Epithelial cell of proximal tubule (primary cell): ENCODE measurements around the gene TAB2. TPM values are rescaled to one million over a fixed set of nuclear protein-coding genes. Genes with fewer than 3 reads are reported as not detected.

ENCODE experiments used
- DNase-seq: peaks from one replicate; pipeline ENCODE4 v3.0.0-alpha.2; 2011; ENCODE audit warnings: low read depth
- H3K4me3 ChIP-seq: 2 replicates; pipeline ENCODE4 v1.5.1; 2011; ENCODE audit warnings: low read depth, mild to moderate bottlenecking, low read length
- CTCF ChIP-seq: conservative IDR thresholded peaks from 2 replicates; pipeline ENCODE4 v1.5.1; 2012; ENCODE audit warnings: low read depth, mild to moderate bottlenecking, low read length
- total RNA-seq: library from RNA; depleted of rRNA; stranded (reverse); fragments of >200 nt; gene quantifications from 2 replicates; pipeline ENCODE4 v1.2.3, GENCODE V29; 2015

Gene TAB2
- total RNA-seq, 1 donor from 2014 or later: 18.7 TPM

GRCh38 chr6:149331043-149331807, 13.7 kb downstream of the TAB2 start:
- no peak overlapping the region for H3K4me3 ChIP-seq
- no peak for TF ChIP-seq CTCF
- DNase-seq: no peak

- DNase-seq: no peak
Observed at GRCh38 chr6:149331871-149332270, 14.4 kb downstream of the TAB2 start.

GRCh38 chr6:149332602-149333265, 15.2 kb downstream of the TAB2 start:
- no peak for DNase-seq
- H3K4me3 ChIP-seq: no peak overlapping the region

More at GRCh38 chr6:149331871-149332270, 14.4 kb downstream of the TAB2 start:
- H3K4me3 ChIP-seq: no peak overlapping the region
- no peak for TF ChIP-seq CTCF

GRCh38 chr6:149333266-149333620, 15.7 kb downstream of the TAB2 start:
- no peak overlapping the region for H3K4me3 ChIP-seq
- no peak for DNase-seq
- TF ChIP-seq CTCF: no peak

More at GRCh38 chr6:149332602-149333265, 15.2 kb downstream of the TAB2 start:
- no peak for TF ChIP-seq CTCF

- no peak for DNase-seq
- TF ChIP-seq CTCF: no peak
- H3K4me3 ChIP-seq: no peak overlapping the region
Observed at GRCh38 chr6:149334201-149334600, 16.7 kb downstream of the TAB2 start.

GRCh38 chr6:149334682-149335160, 17.2 kb downstream of the TAB2 start:
- no peak overlapping the region for H3K4me3 ChIP-seq
- TF ChIP-seq CTCF: no peak
- DNase-seq: peak; percentile 87
